HuH-7 (cell line): ENCODE measurements around the gene VSTM2L.

ENCODE experiments used
- DNase-seq: peaks from one replicate; pipeline ENCODE4 v3.0.0; 2011; ENCODE audit warnings: low spot score

The VSTM2L gene

DNA sequence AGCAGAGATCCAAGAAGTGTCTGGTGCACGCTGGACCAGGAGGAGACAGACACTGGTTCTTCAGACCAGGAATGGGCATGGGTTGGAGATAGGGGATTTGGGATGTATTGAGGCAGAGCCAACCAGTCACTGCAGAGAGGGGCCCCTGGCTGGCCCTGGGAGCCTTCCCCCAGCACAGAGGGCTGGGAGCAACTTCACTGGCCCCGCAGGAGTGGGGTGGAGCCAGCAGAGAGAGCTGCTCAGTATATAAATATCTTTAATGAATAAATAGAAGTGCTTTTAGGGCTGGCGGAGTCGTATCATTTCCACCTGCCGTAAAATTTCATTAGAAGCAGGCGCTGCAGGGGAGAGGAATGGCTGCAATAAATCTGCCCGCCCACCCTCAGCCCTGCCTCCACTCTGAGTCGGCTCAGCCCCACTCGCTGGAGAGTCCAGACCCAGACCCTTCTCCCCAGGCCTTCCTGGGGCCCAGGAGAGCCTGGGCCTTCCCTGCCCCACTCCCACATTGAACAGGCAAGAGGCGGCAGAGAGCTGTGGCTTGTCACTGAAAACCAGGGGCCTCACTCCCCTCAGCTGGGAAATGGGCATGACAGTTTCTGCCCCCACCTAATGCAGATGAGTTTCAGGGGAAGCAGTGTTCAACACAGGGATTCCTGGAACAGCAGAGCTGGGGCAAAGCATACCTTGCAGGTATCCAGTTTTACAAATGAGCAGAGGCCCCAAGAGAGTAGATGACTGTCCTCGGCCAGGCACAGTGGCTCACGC lies 23.9 kb upstream of the VSTM2L start:
- DNase-seq, result no peak

DNA sequence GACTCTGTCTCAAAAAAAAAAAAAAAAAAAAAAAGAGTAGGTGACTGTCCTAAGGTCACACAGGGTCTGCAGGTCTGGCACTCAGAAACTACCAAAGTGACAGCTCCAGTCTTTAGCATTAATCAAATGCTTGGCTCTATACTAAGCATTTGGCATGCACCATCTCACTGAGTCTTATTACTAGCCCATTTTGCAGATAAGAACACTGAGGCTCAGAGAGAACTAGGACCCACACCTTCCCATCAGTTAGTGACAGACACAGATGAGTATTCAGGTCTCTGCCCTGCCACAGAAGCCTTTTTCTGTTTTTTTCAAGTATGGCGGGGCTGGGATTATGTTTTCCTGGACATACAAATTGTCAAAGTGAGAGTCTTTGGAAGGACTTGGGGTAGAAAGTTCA lies 23.1 kb upstream of the VSTM2L start:
- no peak for DNase-seq

GRCh38 chr20:37880726-37881591 lies 22.0 kb upstream of the VSTM2L start:
- DNase-seq, result no peak

- DNase-seq, result no peak
These were observed 21.2 kb upstream of the VSTM2L start for GRCh38 chr20:37881601-37882343.

DNA sequence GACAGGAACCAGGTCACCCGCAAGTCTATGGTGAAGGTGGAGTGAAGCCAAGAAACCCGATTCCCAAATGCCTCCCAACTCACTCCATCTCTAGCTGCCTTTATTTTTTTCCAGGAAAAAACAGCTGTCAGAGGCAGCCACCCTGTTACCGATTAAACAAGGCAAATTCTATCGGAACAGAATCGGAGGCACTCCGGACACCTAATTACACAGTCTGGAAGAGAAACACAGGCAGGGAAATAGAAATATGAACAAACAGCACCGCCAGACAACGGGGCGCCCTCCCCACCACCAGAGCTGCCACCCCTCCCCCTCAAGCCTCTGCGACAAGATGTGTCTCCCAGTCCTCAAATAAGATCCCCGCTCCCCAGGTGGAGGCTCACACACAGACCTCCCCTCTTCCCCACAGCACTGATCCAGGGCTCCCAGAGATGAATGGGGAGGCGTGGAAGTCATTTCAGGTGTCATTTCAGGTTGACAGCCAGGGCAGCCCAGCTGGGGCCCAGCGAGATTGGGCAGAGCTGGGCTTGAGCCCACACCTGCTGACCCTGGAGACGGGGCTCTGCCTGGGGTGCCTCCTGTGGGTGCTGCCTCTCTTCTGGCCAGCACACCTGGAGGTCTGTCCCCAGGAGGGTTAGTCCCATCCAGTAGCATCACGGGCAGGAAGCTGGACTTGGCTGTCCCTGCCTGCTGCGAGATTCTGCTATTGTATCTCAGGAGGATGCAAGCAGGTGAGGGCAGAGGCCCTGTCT lies 19.8 kb upstream of the VSTM2L start:
- DNase-seq, result no peak

- no peak for DNase-seq
These were observed 17.9 kb upstream of the VSTM2L start for GRCh38 chr20:37885042-37885441.

DNA sequence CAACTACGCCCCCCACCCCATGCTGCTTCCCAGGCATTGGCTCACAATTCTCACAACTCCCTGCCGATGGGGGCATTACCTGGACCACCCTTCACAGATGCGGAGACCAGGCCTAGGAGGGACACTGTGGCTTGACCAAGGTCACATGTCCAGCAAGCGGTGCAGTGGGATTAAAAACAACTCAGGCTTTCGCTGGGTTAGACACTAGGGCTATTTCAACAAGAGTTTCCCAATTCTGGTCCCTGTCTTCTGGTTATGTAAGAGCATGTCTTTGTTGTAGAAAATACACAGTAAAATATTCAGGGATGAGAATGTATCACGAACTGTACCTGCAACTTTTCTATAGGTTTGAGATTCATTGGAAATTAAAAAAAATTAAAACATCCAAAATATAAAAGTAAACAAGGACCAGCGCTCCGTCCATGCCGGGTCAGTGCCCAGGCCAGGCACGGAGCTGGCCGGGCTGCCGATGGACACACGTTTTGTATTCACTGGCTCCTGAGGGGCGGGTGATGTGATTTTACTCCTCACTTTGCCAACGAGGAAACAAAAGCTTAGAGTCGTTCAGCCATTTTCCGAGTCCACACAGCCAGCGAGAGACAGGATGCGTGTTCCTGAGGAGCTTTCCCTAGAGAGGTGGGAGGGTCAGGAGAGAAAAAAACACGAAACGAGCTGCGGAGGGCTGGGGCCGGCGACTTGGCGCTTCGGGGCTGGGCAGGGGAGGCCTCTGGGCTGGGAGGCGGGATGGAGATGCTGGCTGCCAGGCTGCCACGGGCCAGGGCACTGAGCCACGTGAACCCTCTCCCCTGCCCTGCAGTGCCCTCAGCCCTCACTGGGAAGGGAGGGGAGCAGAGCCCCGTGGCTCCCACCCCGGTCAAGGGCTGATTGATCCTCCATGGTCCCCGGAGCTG lies 17.1 kb upstream of the VSTM2L start:
- no peak for DNase-seq

DNA sequence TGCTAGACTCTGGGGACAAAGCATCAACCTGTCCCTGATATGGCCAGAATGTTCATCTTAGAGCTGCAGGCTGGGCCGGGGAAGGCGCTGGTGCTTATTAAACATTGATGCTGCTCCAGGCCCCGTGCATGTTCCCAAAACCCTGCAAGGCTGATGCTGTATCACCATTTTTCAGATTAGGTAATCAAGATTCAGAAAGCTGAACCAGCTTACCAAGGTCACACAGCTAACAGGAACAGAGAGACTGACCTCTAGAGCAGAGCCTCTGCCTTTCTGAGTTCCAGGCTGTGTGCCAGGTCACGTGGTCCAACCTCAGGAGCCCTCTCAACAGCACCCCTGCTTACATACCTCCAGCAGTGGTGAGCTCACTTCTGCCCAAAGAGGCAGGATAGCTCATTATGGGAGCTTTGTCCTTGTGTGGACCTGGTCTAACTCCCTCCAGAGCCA lies 16.1 kb upstream of the VSTM2L start:
- DNase-seq, result no peak

- DNase-seq, result no peak
These were observed 14.3 kb upstream of the VSTM2L start for GRCh38 chr20:37888641-37889040.

DNA sequence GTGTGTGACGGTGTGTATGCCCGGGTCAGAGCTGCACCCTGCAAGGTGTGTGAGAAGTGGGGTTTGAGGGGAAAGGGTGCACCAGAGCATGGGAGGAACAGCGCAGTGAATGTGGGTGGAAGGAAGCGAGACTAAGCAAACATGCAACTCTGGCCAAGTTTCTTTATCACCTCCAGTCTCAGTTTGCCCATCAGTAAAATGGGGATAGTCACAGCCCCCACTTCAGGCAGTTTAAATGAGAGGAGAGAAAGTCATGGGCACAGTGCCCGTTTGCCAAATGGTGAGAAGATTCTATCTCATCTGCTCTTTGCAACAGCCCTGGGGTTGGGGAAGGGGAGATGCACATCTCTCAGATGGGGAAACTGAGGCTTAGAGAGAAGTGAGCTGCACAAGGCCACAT lies 12.8 kb upstream of the VSTM2L start:
- DNase-seq, result no peak

GRCh38 chr20:37890643-37891042 lies 12.3 kb upstream of the VSTM2L start:
- no peak for DNase-seq

GRCh38 chr20:37892001-37892400 lies 10.9 kb upstream of the VSTM2L start:
- DNase-seq, result no peak

DNA sequence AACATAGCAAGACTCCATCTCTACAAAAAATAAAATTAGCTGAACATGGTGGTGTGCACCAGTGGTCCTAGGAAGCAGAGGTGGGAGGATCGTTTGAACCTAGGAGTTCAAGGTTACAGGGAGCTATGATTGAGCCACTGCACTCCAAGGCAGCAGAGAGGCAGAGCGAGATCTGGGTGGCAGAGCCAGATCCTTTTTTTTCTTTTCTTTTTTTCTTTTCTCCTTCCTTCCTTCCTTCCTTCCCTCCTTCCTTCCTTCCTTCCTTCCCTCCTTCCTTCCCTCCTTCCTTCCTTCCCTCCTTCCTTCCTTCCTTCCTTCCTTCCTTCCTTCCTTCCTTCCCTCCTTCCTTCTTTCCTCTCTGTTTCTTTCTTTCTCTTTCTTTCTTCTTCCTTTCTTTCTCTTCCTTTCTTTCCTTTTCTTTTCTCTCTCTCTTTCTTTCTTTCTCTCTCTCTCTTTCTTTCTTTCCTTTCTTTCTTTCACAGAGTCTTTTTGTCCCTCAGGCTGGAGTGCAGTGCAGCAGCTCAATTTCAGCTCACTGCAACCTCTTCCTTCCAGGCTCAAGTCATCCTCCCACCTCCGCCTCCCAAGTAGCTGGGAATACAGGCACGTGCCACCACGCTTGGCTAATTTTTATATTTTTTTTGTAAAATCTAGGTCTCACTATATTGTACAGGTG lies 9.2 kb upstream of the VSTM2L start:
- no peak for DNase-seq

- no peak for DNase-seq
These were observed 8.5 kb upstream of the VSTM2L start for GRCh38 chr20:37894454-37894853.

- no peak for DNase-seq
These were observed 7.8 kb upstream of the VSTM2L start for GRCh38 chr20:37895166-37895565.

DNA sequence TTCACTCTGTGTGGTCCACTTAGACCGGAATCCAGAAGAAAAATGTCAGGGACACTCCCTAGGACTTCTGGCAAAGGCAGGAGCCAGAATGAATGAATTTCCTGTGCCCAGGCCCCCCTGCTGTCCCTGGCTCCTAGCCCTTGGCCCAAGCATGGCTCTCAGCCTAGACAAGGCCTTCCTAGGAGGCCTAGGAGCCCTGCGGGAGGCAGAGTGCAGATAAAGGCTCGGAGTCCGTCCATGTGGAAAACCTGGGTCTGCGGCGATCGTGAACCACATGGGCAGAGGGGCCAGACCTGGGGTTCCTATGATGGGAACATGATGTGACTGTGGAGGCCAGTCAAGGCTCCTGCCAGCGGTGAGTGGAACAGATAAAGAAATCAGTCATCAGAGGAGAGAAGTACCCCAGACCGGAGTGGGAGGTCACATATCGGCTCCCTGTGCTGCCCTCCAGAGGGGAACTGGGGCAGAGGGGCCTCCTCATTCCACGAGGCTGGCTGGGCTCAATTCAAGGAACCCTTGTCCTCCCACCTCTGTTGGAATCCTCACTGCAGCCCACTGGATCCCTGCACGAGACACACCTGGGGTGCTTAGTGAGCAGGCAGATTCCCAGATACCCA lies 5.9 kb upstream of the VSTM2L start:
- DNase-seq, result peak; percentile 70

GRCh38 chr20:37898233-37899104 lies 4.5 kb upstream of the VSTM2L start:
- no peak for DNase-seq

DNA sequence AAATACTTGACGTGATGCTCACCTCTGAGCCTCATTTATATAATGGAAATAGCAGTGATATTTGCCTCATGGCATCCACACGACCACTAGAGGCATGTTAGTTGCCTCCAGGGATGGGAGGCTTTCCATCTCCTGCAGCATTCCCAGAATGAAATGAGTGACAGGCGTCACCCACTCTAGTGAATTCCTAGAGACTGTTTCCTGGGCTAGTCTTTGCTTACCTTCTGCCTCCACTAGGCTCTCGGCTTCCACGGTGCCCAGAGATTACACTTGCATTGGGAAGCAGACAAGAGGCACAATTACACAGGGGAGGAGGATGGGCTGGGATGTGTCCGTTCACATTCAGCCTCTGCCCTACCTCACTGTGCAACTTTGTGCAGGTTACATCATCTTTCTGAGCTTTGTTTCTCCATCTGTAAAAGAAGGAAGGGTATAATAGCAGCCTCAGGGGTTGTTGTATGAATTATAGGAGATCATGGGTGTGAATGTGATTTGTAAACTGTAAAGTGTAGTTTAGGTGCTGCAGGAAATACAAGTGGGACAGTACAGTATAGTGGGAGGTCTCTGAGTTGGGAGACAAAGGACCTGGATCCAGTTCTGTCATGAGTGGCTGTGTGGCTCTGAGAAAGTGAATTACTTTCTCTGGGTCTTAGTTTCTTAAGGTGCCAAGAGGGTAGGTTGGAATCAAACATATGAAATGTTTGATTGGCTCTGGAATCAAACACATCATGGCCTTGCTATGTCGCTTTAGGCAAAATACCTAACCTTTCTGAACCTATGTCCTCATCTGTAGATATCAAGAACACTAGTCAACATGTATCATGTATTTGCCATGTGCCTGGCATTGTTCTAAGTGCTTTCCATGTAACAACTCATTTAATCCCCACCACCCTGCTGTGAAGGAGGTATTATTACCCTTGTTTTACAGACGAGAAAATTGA lies 3.6 kb upstream of the VSTM2L start:
- DNase-seq, result no peak
